Left ventricle myocardium inferior (tissue), 1 donor: Measurements from ENCODE around the gene EXOC2. TPM values are rescaled to one million over a fixed set of nuclear protein-coding genes. Genes with fewer than 3 reads are reported as not detected.

Source experiments
- DNase-seq: peaks from one replicate; pipeline ENCODE4 v3.0.0-alpha.2; 2020
- H3K27ac ChIP-seq: fragments of 200-600 bp; replicated peaks from 2 replicates; pipeline ENCODE4 v1.8.0; 2021
- H3K27me3 ChIP-seq: fragments of 200-600 bp; 2 replicates; pipeline ENCODE4 v1.8.0; 2021; ENCODE audit warnings: low read depth
- H3K36me3 ChIP-seq: fragments of 200-600 bp; 2 replicates; pipeline ENCODE4 v1.8.0; 2021
- H3K4me1 ChIP-seq: fragments of 200-600 bp; 2 replicates; pipeline ENCODE4 v1.8.0; 2021
- H3K4me3 ChIP-seq: fragments of 200-600 bp; 2 replicates; pipeline ENCODE4 v1.8.0; 2021; ENCODE audit warnings: mild to moderate bottlenecking, moderate library complexity
- H3K9me3 ChIP-seq: fragments of 200-600 bp; replicated peaks from 2 replicates; pipeline ENCODE4 v1.8.0; 2021
- CTCF ChIP-seq: fragments of 200-600 bp; IDR thresholded peaks from 2 replicates; pipeline ENCODE4 v1.8.0; 2021; ENCODE audit warnings: antibody characterized with exemption, mild to moderate bottlenecking, borderline replicate concordance
- intact Hi-C: fragments of 100-400 bp; cut with micrococcal nuclease; formaldehyde crosslinking; loops from one replicate; pipeline ENCODE4 v1.11.0; 2022
- total RNA-seq: library from RNA; stranded (reverse); fragmentation: NEBNext Ultra II Directional; extraction: Animal tissue kit (Norgen Biotek cat#: 25700); gene quantifications from one replicate; pipeline ENCODE4 v1.2.1, GENCODE V29; 2021
- donor health status: DM: no; HTN: yes; CAD: no; lungs with severe emphysema.

EXOC2 gene
- total RNA-seq, 1 donor from 2014 or later: 15.6 TPM

- no peak for TF ChIP-seq CTCF
- Histone ChIP-seq H3K4me1 (no peaks in the 10 kb centered on the region), H3K36me3 (no peaks in the 10 kb centered on the region), H3K27me3 (peaks cover 33% of the 10 kb centered on the region), H3K4me3 (no peak overlapping the region), H3K27ac (no peak overlapping the region), H3K9me3 (peaks cover 10% of the 10 kb centered on the region)
- DNase-seq: no peak
- intact Hi-C loops: no loop called here
Observed at GRCh38 chr6:456887-457286, 236.1 kb downstream of the EXOC2 start.

GRCh38 chr6:456358-456867 is 236.5 kb downstream of the EXOC2 start:
- intact Hi-C loops: no loop called here
- H3K4me1 ChIP-seq: no peaks in the 10 kb centered on the region
- peaks cover 33% of the 10 kb centered on the region for H3K27me3 ChIP-seq
- no peak for DNase-seq
- H3K36me3 ChIP-seq: no peaks in the 10 kb centered on the region
- peaks cover 10% of the 10 kb centered on the region for H3K9me3 ChIP-seq
- H3K27ac ChIP-seq: no peak overlapping the region
- no peak for TF ChIP-seq CTCF
- H3K4me3 ChIP-seq: no peak overlapping the region

- Histone ChIP-seq H3K27ac (no peak overlapping the region), H3K9me3 (peaks cover 10% of the 10 kb centered on the region), H3K4me3 (no peak overlapping the region), H3K36me3 (no peaks in the 10 kb centered on the region), H3K4me1 (no peaks in the 10 kb centered on the region), H3K27me3 (peaks cover 32% of the 10 kb centered on the region)
- no peak for DNase-seq
- TF ChIP-seq CTCF: no peak
- intact Hi-C loops: no loop called here
Observed at GRCh38 chr6:455835-456234, 237.1 kb downstream of the EXOC2 start.

GRCh38 chr6:455006-455585 is 237.8 kb downstream of the EXOC2 start:
- intact Hi-C loops: no loop called here
- TF ChIP-seq CTCF: no peak
- no peak for DNase-seq
- Histone ChIP-seq H3K27ac (no peak overlapping the region), H3K27me3 (peaks cover 31% of the 10 kb centered on the region), H3K4me1 (no peaks in the 10 kb centered on the region), H3K36me3 (no peaks in the 10 kb centered on the region), H3K9me3 (peaks cover 10% of the 10 kb centered on the region), H3K4me3 (no peak overlapping the region)

- H3K27ac ChIP-seq: no peak overlapping the region
- H3K27me3 ChIP-seq: peaks cover 31% of the 10 kb centered on the region
- intact Hi-C loops: no loop called here
- H3K4me3 ChIP-seq: no peak overlapping the region
- no peaks in the 10 kb centered on the region for H3K4me1 ChIP-seq
- no peak for TF ChIP-seq CTCF
- H3K9me3 ChIP-seq: peaks cover 10% of the 10 kb centered on the region
- no peaks in the 10 kb centered on the region for H3K36me3 ChIP-seq
- DNase-seq: no peak
Observed at GRCh38 chr6:454148-454991, 238.6 kb downstream of the EXOC2 start.
